Breast epithelium (tissue), 3 donors: Measurements from ENCODE around the gene TMEM106C.

ENCODE experiments used
- POLR2A ChIP-seq: fragments of 450-650 bp; IDR thresholded peaks from one replicate; pipeline ENCODE4 v1.6.1; 2016; ENCODE audit warnings: antibody characterized with exemption, mild to moderate bottlenecking, moderate library complexity
- TF ChIP-seq, protein P1 (sequence below), 3 donors: fragments of 450-650 bp; IDR thresholded peaks; one replicate each; pipeline ENCODE4 v1.5.1; 2016 to 2017; ENCODE audit warnings: antibody characterized with exemption in 3 of 3, mild to moderate bottlenecking in 3 of 3, moderate library complexity in 3 of 3

DNA sequence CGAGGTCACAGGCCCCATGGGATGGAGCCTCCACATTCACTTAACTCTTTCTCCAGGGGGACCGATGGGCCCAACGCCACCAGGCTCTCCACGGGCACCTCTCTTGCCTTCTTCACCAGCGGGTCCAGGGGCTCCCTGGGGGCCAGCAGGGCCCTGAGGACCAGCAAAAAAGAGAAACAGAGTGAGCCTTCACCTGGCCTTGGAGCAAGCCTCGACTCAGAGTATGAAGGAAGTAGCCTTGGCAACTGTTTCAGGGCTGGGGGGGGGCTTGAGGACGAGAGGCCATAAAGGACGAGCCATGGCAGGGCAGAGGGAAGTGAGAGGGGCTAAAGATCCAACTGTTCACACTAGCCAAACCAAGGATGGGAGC is 22.9 kb downstream of the TMEM106C start:
- TF ChIP-seq, protein P1, sequence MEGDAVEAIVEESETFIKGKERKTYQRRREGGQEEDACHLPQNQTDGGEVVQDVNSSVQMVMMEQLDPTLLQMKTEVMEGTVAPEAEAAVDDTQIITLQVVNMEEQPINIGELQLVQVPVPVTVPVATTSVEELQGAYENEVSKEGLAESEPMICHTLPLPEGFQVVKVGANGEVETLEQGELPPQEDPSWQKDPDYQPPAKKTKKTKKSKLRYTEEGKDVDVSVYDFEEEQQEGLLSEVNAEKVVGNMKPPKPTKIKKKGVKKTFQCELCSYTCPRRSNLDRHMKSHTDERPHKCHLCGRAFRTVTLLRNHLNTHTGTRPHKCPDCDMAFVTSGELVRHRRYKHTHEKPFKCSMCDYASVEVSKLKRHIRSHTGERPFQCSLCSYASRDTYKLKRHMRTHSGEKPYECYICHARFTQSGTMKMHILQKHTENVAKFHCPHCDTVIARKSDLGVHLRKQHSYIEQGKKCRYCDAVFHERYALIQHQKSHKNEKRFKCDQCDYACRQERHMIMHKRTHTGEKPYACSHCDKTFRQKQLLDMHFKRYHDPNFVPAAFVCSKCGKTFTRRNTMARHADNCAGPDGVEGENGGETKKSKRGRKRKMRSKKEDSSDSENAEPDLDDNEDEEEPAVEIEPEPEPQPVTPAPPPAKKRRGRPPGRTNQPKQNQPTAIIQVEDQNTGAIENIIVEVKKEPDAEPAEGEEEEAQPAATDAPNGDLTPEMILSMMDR (IDR thresholded peaks at IDR 0.05), result no peak
- no peak for TF ChIP-seq POLR2A
